ENCODE measurements around the gene ZNF491.

DNA sequence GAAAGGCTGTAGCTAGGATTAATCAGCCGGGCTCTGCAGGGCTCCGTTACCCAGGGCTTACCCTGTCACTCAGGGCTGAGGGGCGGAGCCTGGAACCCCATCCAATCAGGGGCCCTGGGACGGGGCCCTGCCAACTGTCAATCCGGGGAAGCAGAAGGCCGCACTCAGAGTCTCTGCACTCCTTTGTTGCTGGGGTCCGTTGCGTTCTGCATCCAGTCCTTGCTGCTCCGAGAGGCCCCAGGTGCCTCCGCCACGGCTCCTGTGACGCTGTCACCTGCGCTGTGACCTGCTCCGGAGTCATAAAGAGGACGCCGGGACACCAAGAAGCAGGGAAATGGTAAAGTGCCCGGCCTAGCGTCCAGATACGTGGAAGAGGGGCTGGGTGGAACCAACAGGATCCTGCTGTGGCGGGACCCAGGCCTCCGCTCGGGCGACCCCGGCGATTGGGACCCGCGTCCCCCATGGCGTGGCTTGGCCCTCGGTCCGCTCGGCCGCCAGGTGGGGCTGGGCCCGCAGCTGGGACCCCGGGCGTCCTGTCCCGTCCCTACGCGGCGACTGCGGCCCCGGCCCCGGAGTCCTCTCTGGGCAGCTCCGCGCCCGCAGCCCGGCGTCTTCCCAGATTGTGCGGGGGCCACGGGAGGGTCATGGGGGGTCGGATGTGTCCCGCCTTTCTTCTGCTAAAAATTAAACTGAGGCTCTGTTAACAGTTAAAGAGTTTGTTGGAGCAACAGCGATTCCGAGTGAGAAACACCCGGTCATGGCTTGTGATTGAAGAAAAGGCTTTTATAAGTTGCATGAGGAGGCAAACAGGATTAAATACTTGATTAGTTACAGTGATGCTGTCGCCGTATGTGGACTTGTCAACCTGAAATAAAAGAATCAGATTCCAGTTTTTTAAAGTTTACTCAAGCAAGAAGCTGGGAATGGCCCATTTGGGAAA is at the start of gene ZNF491:
- no peak for TF ChIP-seq POLR2A (IDR thresholded peaks at IDR 0.05; ENCODE audit: low read depth)
- TF ChIP-seq, protein P1, sequence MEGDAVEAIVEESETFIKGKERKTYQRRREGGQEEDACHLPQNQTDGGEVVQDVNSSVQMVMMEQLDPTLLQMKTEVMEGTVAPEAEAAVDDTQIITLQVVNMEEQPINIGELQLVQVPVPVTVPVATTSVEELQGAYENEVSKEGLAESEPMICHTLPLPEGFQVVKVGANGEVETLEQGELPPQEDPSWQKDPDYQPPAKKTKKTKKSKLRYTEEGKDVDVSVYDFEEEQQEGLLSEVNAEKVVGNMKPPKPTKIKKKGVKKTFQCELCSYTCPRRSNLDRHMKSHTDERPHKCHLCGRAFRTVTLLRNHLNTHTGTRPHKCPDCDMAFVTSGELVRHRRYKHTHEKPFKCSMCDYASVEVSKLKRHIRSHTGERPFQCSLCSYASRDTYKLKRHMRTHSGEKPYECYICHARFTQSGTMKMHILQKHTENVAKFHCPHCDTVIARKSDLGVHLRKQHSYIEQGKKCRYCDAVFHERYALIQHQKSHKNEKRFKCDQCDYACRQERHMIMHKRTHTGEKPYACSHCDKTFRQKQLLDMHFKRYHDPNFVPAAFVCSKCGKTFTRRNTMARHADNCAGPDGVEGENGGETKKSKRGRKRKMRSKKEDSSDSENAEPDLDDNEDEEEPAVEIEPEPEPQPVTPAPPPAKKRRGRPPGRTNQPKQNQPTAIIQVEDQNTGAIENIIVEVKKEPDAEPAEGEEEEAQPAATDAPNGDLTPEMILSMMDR (IDR thresholded peaks at IDR 0.05), result peak; percentile 19 to 28 (median 26)
- no peak for TF ChIP-seq EP300 (IDR thresholded peaks at IDR 0.05)
- TF ChIP-seq POLR2AphosphoS5 (IDR thresholded peaks at IDR 0.05), result peak; percentile 84 to 89

Data from esophagus muscularis mucosa (tissue), 4 donors.